Epithelial cell of proximal tubule (primary cell): ENCODE results near the gene CIDEB. TPM values are rescaled to one million over a fixed set of nuclear protein-coding genes. Genes with fewer than 3 reads are reported as not detected.

ENCODE experiments used
- DNase-seq: peaks from one replicate; pipeline ENCODE4 v3.0.0-alpha.2; 2011; ENCODE audit warnings: low read depth
- H3K4me3 ChIP-seq: 2 replicates; pipeline ENCODE4 v1.5.1; 2011; ENCODE audit warnings: low read depth, mild to moderate bottlenecking, low read length
- CTCF ChIP-seq: conservative IDR thresholded peaks from 2 replicates; pipeline ENCODE4 v1.5.1; 2012; ENCODE audit warnings: low read depth, mild to moderate bottlenecking, low read length
- total RNA-seq: library from RNA; depleted of rRNA; stranded (reverse); fragments of >200 nt; gene quantifications from 2 replicates; pipeline ENCODE4 v1.2.3, GENCODE V29; 2015

CIDEB gene
- total RNA-seq, 1 donor from 2014 or later = 3.6 TPM

DNA sequence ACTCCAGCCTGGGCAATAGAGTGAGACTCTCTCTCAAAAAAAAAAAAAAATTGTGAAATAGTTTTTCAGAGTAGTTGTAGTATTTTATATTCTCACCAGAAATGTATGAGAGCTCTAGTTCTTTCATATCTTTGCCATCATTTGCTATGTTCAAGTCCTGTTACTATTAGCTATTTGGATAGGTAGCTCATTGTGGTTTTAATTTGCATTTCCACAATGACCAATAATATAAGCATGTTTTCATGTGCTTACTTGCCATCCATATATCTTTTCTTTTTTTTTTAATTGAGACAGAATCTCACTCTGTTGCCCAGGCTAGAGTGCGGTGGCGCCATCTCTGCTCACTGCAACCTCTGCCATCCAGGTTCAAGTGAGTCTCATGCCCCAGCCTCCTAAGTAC, 40.4 kb upstream of the CIDEB start:
- DNase-seq = no peak
- no peak overlapping the region for H3K4me3 ChIP-seq
- no peak for TF ChIP-seq CTCF

- H3K4me3 ChIP-seq = no peak overlapping the region
- TF ChIP-seq CTCF = no peak
- DNase-seq = no peak
These were observed 39.4 kb upstream of the CIDEB start for GRCh38 chr14:24347134-24347533.

DNA sequence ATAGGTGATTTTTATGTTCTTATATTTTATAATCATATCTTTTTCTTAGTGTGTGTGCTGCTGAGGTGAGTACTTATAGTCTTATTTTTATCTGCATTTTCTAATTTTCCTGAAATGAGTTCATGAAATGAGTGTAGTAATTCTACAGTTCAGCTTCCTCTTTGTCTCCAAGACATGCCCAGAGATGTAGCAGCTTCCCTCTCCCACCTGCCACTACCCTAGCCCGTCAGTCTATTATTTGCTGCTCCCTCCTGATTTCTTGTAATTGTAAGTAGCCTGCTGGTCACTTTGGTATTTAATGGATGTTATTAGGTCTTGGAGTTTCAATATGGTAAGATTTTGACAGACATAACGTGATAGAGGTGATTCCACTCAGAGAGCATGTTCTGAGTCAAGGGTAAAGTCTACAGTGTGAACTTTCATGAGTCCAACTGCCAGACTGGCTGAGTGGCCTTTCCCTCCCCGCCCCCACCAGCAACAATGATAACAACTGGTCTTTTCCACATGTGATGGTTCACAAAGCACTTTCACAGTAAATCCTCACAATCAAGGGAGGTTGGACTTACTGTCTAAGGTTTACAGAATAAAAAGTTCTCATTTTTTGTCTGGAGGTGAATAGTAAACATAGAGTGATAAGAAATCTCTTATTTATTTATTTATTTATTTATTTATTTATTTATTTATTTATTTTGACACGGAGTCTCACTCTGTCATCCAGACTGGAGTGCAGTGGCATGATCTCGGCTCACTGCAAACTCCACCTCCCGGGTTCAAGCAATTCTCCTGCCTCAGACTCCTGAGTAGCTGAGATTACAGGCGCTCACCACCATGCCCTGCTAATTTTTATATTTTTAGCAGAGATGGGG, 36.3 kb upstream of the CIDEB start:
- TF ChIP-seq CTCF = no peak
- no peak overlapping the region for H3K4me3 ChIP-seq
- DNase-seq = no peak

DNA sequence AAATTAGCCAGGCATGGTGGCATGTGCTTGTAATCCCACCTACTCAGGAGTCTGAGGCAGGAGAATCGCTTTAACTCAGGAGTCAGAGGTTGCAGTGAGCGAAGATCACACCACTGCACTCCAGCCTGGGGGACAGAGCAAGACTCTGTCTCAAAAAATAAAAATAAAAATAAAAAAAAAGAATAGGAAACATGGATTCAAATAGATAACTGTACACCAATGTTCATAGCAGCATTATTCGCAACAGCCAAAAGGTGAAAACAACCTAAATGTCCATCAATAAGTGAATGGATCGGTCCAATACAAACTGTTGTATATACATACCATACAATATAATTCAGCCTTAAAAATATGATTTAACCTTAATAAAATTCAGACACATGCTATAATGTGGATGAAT, 35.1 kb upstream of the CIDEB start:
- DNase-seq = no peak
- no peak for TF ChIP-seq CTCF

DNA sequence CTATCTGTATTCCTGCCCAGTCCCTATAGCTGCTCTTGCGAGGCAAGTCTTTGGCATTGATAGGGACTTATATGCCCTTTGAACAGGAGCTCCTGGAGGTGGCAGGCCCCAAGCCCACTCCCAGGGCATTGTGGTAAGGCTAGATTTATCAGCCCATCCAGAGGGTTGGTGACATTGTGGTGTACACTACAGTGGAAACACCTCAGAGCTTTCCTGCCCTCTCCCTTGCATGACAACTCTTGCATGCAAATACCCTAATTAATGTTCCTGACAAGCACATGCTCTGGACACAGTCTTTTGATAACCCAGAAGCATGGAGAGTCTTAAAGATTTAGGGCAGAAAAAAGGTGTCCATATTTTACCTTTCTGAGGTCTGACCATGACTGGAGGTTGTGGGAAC, 32.8 kb upstream of the CIDEB start:
- no peak for DNase-seq
- no peak for TF ChIP-seq CTCF

More for the DNA sequence above, 35.1 kb upstream of the CIDEB start:
- H3K4me3 ChIP-seq = no peak overlapping the region

DNA sequence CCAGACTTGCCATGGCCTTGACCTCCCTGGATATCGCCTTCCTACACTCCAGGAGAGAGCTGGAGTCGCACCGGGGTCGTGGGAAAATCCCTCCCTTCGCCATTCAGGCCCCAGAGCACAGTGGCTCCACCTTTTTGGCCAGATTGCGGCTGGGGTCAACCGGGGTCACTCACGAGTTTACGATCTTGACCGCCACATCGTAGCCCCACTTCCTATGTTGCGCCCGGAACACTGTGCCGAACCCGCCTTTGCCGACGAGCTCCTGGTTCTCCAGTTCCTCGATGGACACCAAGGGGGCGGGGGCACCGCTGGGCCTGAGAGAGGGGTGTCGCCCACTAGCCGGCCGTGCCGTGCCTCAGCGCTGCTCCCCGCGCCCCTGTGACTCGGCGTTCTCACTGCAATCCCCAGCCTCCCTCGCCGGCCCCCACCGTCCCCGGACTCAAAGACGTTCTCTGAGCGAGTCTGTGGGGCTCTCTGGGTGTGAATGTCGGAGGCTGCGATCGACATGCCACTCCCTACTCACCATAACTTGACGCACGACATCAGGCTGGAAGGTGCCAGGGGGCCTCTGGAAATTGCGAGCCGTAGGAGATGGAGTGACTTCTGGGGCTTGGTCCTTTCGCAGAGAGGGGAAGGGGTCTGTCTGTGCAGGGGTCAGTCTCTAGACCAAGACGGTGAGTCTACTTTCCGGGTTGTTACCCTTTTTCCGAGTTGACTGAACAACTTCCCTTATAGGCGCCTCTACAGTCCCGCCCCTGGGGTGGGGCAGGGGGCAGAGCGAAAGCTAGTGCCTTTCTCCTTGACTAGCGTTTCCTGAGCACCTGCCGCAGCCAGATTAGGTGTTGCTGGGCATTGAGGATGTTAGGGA, 31.7 kb upstream of the CIDEB start, which contains the start of gene RIPK3:
RIPK3 (minus strand) TSS at position 708 of the 868 bp plus-strand sequence; CDS start at position 543, 165 bp downstream.
- peak within 1 kb of the TSS; percentile 40 for H3K4me3 ChIP-seq
- no peak for DNase-seq
- no peak for TF ChIP-seq CTCF

More for the DNA sequence above, 32.8 kb upstream of the CIDEB start:
- no peak overlapping the region for H3K4me3 ChIP-seq
